LNCaP clone FGC (cell line): ENCODE measurements around the gene BRD1.
A peak's percentile ranks its signal among the peaks of the same experiment; 100 is the strongest.

ENCODE experiments used
- DNase-seq: peaks from one replicate; pipeline ENCODE4 v3.0.0-alpha.2; 2011; ENCODE audit warnings: low read depth
- H3K4me3 ChIP-seq: 2 replicates; pipeline ENCODE4 v1.5.1; 2011; ENCODE audit warnings: mild to moderate bottlenecking, low read depth, low read length, control low read depth
- TF ChIP-seq, protein P1 (sequence below): IDR thresholded peaks from 2 replicates; pipeline ENCODE4 v1.5.1; 2012; ENCODE audit warnings: mild to moderate bottlenecking; ENCODE audit not compliant: control insufficient read depth, insufficient read depth; ENCODE audit errors: extremely low read depth

Gene BRD1

GRCh38 chr22:49726022-49726681, 101.5 kb downstream of the BRD1 start:
- TF ChIP-seq, protein P1, sequence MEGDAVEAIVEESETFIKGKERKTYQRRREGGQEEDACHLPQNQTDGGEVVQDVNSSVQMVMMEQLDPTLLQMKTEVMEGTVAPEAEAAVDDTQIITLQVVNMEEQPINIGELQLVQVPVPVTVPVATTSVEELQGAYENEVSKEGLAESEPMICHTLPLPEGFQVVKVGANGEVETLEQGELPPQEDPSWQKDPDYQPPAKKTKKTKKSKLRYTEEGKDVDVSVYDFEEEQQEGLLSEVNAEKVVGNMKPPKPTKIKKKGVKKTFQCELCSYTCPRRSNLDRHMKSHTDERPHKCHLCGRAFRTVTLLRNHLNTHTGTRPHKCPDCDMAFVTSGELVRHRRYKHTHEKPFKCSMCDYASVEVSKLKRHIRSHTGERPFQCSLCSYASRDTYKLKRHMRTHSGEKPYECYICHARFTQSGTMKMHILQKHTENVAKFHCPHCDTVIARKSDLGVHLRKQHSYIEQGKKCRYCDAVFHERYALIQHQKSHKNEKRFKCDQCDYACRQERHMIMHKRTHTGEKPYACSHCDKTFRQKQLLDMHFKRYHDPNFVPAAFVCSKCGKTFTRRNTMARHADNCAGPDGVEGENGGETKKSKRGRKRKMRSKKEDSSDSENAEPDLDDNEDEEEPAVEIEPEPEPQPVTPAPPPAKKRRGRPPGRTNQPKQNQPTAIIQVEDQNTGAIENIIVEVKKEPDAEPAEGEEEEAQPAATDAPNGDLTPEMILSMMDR, result no peak
- DNase-seq, result no peak
- no peak overlapping the region for H3K4me3 ChIP-seq

- H3K4me3 ChIP-seq, result no peak overlapping the region
- TF ChIP-seq, protein P1, result no peak
- DNase-seq, result no peak
These were observed 102.2 kb downstream of the BRD1 start for GRCh38 chr22:49725516-49725915.

- peak overlapping the region; percentile 58 for H3K4me3 ChIP-seq
- no peak for DNase-seq
- TF ChIP-seq, protein P1, result peak; percentile 82
These were observed 102.7 kb downstream of the BRD1 start for GRCh38 chr22:49724893-49725489.

DNA sequence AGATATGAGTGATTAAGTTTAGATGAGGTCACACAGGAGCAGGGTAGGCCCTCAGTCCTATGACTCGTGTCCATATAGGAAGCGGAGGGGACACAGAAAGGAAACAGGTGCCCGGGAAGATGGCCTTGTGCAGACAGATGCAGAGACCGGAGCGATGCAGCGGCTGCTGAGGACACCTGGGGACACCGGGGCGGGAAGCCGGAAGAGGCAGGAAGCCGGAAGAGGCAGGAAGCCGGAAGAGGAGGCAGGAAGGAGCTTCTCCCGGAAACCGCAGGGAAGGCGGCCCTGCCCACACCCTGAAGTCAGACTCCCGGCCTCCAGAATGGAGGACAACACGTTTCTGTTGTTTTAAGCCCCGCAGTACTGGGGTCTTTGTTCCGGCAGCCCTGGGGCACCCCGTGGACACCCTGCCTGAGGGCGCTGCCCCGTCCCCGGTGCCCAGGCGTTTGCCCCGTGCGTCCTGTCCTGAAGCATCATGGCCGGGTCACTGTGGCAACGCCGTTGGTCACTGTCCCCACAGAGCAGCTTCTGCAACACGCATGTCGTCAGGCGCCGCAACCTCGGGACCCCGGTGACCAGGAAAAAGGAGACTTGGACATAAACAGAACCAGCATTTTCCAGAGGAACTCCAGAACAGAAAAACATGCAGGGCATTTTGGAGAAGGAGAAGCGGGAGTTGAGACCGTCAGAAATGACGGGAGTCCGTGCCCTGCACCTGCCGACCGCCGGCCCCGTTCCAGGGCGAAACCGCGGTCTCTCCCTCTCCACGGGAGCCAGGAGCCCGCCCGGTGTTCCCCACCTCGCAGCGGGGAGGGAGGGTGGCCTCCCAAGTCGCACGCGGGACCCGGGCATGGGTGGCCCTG, 103.4 kb downstream of the BRD1 start:
- H3K4me3 ChIP-seq, result peak overlapping the region; percentile 58
- DNase-seq, result no peak
- TF ChIP-seq, protein P1, result no peak

- no peak for DNase-seq
- TF ChIP-seq, protein P1, result no peak
- H3K4me3 ChIP-seq, result peak overlapping the region; percentile 58
These were observed 104.1 kb downstream of the BRD1 start for GRCh38 chr22:49723478-49724029.
